ENCODE measurements around the gene CHST11.

DNA sequence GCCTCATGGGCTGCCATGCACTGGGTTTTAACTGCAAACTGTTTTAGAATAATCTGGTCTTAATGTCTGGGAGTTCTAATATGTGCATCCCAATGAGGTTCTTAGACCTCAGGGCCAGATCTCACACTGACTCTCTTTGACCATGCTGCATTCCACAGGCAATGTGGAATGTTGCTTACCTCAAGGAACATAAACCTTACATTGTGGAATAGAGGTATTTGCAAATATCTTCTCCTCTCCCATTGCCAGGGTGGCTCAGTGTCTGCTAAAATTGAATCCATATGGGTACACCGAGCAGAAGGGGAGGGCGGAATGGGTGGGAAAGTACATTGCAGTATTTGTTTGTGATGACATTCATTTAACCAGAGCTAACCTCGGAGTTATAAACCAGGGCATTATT lies 78.6 kb downstream of the CHST11 start:
- TF ChIP-seq, protein P1, sequence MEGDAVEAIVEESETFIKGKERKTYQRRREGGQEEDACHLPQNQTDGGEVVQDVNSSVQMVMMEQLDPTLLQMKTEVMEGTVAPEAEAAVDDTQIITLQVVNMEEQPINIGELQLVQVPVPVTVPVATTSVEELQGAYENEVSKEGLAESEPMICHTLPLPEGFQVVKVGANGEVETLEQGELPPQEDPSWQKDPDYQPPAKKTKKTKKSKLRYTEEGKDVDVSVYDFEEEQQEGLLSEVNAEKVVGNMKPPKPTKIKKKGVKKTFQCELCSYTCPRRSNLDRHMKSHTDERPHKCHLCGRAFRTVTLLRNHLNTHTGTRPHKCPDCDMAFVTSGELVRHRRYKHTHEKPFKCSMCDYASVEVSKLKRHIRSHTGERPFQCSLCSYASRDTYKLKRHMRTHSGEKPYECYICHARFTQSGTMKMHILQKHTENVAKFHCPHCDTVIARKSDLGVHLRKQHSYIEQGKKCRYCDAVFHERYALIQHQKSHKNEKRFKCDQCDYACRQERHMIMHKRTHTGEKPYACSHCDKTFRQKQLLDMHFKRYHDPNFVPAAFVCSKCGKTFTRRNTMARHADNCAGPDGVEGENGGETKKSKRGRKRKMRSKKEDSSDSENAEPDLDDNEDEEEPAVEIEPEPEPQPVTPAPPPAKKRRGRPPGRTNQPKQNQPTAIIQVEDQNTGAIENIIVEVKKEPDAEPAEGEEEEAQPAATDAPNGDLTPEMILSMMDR (IDR thresholded peaks at IDR 0.05; ENCODE audit: low read depth, low read length, missing input control): no peak
- TF ChIP-seq SP1 (IDR thresholded peaks at IDR 0.05) (no peak), GABPA (IDR thresholded peaks at IDR 0.05 in 1 of 2, conservative IDR thresholded peaks at IDR 0.05 in 1 of 2) (no peak), RXRA (IDR thresholded peaks at IDR 0.05) (no peak), JUND (IDR thresholded peaks at IDR 0.05) (no peak)
- TF ChIP-seq, protein P2, sequence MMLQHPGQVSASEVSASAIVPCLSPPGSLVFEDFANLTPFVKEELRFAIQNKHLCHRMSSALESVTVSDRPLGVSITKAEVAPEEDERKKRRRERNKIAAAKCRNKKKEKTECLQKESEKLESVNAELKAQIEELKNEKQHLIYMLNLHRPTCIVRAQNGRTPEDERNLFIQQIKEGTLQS (IDR thresholded peaks at IDR 0.05): no peak

All from liver (tissue), 3 donors.